GM19099 (cell line): ENCODE results near the gene HAPLN3.

ENCODE experiments used
- POLR2A ChIP-seq: IDR thresholded peaks from 3 replicates; pipeline ENCODE4 v1.6.1; 2011; ENCODE audit warnings: low read depth; ENCODE audit not compliant: insufficient read length; ENCODE audit errors: extremely low read depth

The HAPLN3 gene

GRCh38 chr15:88909956-88910831 is 14.8 kb upstream of the HAPLN3 start:
- TF ChIP-seq POLR2A = no peak

GRCh38 chr15:88908697-88909621 is 13.6 kb upstream of the HAPLN3 start:
- no peak for TF ChIP-seq POLR2A

- no peak for TF ChIP-seq POLR2A
Measured at GRCh38 chr15:88908123-88908522, 12.8 kb upstream of the HAPLN3 start.

GRCh38 chr15:88907111-88907510 is 11.8 kb upstream of the HAPLN3 start:
- no peak for TF ChIP-seq POLR2A

GRCh38 chr15:88906551-88906950 is 11.2 kb upstream of the HAPLN3 start:
- TF ChIP-seq POLR2A = no peak

- TF ChIP-seq POLR2A = no peak
Measured at GRCh38 chr15:88906130-88906529, 10.8 kb upstream of the HAPLN3 start.

GRCh38 chr15:88905576-88905975 is 10.2 kb upstream of the HAPLN3 start:
- TF ChIP-seq POLR2A = no peak

- TF ChIP-seq POLR2A = no peak
Measured at GRCh38 chr15:88904624-88905327, 9.4 kb upstream of the HAPLN3 start.

- no peak for TF ChIP-seq POLR2A
Measured at GRCh38 chr15:88904257-88904623, 8.9 kb upstream of the HAPLN3 start.

GRCh38 chr15:88902846-88903245 is 7.5 kb upstream of the HAPLN3 start:
- TF ChIP-seq POLR2A = no peak

GRCh38 chr15:88902221-88902835 is 7.0 kb upstream of the HAPLN3 start:
- TF ChIP-seq POLR2A = no peak

- no peak for TF ChIP-seq POLR2A
Measured at GRCh38 chr15:88901508-88902220, 6.3 kb upstream of the HAPLN3 start.

- no peak for TF ChIP-seq POLR2A
Measured at GRCh38 chr15:88900982-88901418, 5.7 kb upstream of the HAPLN3 start.
